GM15510 (cell line): Measurements from ENCODE around the gene TRIM3.

Experiments
- POLR2A ChIP-seq: IDR thresholded peaks from 3 replicates; pipeline ENCODE4 v1.6.1; 2011; ENCODE audit warnings: borderline replicate concordance; ENCODE audit not compliant: insufficient read length; ENCODE audit errors: extremely low read depth

Gene TRIM3

DNA sequence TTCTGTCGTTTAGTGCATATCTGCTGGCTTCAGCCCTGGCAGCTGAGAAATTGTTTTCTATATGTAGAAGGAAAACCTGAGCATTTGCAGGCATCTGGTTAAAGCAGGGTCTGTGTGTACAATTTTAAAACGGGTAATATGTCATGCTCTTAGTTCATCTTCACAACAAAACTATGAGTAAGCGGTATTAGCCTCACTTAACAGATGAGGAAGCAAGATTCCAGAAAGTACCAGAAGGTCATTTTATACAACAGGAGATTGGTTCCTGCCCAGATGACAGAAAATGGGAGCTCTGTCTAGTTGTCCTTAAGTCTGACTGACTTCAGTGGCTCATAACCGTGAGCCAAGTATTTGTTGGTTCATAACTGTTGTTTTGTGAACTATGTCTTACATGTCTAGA is 8.7 kb upstream of the TRIM3 start:
- TF ChIP-seq POLR2A = no peak

DNA sequence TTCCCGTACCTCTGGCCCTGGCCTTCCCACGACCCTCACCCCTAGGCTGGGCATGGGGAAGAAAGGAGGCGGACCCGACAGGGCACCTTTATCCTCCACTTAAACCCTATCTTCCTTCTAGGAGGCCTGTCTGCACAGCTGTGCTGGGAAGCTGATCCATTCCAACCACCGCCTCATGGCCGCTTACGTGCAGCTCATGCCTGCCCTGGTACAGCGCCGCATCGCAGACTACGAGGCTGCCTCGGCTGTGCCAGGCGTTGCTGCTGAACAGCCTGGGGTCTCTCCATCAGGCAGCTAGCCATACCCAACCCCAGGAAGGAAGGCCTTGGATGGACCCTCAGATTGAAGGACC is 8.2 kb upstream of the TRIM3 start:
- no peak for TF ChIP-seq POLR2A

DNA sequence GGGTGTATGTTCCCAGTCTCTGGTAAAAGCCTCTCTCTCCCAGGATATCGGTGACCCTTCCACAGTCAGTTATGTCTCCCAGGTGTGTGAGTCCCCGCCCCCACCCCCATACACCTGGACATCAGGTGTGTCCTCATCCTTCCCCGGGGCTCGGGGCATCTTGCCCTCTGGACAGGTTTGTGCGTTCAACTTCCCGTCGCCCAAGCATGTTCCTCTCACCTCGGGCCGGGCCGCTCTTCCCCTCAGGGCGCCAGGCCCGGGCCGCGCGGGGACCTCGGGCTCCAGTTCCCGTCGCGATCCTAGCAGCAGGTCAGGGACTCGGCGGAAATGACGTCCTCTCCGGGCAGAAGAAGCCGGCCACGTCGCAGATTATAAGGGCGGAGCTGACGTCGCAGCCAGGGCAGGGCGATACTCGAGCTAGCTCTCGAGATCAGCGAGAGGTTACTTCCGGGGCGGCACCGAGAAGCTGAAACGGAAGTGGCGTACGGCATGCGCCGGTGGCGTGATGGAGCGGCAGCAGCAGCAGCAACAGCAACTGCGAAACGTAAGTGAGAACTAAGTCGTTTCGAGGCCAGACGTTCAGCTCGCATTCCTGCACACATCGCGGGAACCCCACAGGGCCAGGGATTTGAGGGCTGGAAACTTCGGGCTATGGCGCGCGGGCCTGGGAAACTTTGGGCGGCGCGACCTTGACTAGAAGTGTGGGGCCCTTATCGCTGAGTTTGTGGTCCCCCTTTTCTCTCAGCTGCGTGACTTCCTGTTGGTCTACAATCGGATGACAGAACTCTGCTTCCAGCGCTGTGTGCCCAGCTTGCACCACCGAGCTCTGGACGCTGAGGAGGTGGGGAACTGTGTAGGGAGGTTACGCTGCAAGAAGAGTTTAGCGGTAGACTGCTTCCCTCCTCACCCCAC is 7.5 kb upstream of the TRIM3 start, which contains the start of the genes ARFIP2 and TIMM10B:
ARFIP2 (minus strand) TSS at position 320 of the 912 bp plus-strand sequence. CDS start 910 bp downstream, outside the sequence.
TIMM10B (plus strand) TSS at position 490 of the 912 bp plus-strand sequence; CDS start at position 506, 16 bp downstream.
- peak; percentile 94 for TF ChIP-seq POLR2A

DNA sequence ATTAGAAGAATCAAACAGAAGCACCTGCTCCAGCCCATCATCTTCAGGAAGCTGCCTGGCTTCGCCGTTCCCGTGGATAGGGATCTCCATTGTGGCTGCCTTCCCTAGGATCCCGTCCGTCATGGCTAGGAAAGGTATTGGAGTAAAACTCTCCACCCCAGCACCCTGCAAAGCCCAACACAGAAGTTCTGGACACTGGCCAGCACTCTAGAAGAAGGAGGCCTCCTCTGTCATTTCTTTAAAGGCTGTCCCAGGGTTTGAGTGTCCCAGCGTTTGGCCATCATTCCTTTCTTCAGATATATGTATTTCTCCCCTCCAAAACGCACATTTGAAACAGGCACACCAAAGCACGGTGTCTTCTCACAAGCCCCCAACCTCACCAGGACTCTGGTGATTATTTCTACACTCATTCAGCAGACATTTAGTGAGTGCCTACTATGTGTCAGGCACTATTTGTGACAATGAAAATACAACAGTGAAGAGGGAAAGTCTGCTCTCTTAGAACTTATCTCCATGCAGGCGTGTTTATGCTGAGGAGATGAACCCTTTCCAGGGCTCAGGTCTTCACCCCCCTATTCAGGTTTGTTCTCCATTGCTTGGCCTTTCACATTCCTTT is 6.7 kb upstream of the TRIM3 start:
- TF ChIP-seq POLR2A = no peak

DNA sequence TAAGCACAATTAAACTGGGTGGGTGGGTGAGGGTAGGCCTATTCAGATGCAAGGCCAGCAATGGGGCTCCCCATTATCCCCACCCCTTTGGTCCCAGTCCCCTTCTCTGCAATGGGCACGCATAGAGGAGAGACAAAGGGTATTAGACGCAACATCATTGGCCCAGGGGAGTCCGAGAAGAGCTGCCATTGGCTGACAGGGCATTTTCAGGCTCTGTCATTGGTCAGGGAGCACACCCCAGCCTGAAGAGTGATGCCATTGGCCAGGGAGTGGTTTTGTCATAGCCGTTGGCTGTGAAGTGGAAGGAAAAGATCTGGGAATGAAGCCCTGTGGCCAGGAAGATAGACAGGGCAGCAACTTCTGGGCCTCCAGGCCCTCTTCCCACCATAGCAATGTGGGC is 2.8 kb upstream of the TRIM3 start:
- TF ChIP-seq POLR2A = no peak

DNA sequence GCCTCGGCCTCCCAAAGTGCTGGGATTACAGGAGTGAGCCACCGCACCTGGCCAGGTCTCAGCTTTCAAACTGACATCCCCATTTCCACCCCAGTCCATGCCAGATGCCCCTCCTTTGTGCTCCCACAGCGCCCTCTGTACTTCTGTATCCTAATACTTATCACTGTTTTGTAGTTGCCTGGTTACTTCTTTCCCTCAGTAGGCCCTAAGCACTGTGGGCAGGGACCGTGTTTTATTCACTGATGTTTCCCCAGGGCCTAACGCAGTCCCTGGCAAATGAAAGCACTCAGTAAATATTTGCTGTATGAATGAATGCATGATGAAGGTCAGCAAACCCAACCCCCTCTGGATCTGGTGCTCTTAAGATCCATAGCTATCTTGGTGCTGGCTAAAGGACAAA is 2.2 kb upstream of the TRIM3 start:
- TF ChIP-seq POLR2A = no peak

DNA sequence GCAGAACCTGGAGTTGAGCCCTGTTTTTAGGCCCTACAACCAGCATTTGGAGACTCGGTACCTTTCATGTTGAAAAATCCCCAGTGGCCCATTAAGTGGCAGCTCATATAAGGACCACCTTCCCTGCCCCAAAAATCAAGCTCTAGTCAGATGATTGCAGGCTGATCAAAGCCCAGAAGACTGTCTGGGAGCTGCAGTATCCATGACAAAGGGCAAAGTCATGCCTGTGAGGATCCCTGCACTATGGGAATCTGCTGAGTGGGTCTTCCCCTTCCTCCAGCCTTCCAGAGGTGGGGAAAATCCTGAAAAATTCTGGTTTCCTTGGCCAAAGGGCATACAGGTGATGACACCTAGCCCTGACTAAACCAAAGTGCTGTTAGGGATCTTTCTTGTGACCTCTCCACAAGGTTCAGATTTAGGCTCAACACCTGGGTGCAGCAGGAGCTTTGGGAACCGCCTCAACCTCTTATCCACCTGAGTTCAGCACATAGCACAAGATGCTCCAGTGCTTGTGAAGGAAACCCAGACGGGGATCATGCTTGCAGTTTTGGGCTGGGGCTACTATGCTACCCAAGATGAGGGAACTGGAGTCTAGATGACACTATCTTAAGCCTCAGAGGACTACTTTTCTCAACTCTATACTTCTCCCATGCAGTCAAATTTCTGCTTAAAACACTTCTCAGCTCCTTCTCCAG is 1.2 kb upstream of the TRIM3 start:
- TF ChIP-seq POLR2A = no peak

DNA sequence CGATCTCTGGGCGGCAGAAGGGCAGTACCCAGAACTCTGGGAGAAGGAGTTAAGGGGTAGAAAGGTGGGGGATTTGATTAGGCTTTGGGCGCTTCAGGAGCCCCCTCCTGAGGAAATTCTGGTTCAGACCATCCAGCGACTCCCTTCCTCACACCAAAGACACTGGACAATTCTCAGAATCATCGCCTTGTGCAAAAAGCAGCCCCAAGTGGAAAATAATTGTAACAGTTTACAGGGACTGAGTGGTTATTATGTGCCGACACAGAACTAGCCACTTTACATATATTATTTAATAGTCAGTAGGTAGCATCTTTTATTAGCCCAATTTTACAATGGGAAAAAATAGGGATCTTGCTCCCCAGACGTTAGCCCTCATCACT is 662 bp upstream of the TRIM3 start:
- TF ChIP-seq POLR2A = no peak

DNA sequence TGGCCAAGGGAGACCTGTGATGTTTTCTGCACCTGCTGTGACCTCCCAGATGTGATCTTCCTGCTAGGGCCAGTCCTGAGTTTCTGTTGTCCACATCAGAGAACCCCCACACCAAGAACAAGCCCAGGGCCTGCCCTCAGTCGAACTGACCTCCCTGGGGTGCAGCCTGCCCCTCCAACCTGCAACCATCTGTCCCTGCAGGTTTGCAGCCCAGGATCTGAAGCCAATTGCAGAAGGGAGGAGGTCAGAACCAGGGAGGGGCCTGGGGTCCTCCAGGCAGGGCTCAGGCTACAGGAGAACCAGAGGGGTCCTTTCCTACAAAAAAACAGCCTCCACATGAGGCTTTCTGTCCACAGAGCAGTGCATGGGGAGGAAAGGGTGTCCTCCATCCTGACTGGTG is 807 bp downstream of the TRIM3 start:
- TF ChIP-seq POLR2A = no peak

DNA sequence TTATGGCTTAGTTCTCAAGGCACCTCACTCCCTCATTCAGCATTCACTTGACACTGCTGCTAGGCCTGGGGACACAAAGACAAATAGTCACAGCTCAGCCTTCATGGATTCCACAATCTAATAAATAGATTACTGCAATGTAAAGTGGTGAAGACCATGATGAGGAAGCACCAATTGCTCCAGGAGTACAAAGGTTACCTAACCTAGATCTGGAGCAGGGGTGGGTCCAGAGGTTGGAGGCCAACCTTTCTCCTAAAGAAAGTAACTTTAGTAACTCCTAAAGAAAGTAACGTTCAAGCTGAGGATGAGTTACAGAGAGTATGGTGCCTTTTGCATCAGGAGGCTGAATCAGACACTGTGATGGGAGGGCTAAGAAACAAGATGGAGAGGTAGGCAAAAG is 4.1 kb downstream of the TRIM3 start:
- no peak for TF ChIP-seq POLR2A

DNA sequence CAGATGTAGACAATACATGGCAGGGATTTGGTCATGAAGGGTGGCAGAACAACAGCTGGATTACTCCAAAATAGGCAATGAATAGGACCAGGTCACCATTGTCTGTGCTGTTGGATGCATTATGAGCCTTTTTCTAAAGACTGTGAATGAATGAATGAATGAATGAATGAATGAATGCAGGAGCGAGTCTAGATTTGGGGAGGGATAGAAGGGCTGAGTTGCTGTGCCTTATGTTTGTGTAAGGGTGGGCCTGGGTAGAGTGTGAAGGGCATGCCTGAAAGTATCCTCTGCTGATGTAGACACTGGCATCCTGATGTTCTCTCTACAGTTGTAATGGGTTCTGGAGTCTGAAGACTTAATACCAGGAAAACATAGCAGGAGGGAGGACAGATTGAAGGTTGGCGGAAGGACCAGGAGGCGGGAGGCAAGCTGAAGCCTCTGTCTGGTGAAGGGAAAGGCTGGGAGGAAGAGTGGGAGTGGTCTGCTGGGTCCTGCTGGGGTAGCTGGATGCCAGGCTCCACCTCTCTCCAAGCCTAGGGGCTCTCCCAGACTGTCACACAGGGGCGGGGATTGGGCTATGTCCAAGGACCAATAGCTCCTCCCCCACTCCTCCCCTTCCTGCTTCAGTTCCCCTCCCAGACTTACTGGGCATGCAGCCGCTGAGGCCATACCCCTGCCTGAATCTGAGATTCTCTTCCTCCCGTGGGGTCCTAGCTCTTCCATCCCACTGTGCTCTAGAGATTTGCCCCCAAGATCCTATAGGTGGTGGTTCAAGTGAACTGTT is 4.8 kb downstream of the TRIM3 start:
- TF ChIP-seq POLR2A = peak; percentile 34

DNA sequence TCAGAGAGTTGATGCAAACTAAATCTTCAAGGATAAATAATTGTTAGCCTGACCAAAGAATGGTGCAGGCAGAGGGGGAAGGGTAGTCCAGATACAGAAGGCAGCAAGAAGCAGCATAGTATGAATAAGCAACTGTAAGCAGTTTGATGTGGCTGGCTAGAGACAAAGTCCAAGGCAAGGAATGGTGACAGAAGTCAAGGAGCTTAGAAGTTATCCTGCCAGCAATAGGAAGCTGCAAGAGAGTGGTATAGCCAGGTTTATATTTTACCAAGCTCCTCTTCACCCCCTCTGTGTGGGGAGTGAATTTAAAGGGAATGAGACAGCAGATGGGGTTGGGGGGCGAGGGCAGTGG is 14.7 kb downstream of the TRIM3 start:
- no peak for TF ChIP-seq POLR2A

DNA sequence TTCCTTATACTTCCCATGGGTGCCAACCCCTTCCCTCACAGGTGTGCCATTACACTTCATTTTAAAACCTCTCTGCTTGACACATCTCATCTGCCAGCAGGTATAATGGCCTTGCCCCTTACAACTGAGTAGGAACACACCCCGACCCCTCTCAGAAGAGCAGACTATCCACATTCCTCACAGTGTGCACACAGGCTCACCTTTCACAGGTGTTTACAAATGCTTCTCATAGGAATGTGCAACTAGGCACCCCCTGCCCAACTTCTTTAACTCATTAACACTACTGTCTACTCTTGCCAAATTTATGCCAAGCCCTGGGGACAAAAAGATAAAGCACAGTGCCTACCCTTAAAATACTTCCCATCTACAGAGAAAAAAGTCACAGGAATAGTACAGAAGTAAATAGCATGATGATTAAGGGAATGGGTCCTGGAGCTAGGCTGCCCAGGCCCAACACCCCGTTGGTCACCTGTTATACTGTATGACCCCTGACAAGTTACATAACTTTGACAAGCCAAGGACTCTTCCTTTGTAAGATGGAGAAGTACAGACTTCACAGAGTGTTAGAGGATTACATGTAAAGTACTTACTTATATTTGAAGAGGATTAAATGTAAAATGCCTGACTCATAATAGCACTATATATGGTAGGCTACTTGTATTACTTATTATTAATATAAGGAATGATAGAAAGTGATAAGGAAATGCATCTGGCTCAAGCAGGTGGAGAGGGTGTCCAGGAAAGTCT is 15.2 kb downstream of the TRIM3 start:
- TF ChIP-seq POLR2A = no peak
